NCI-H1436 treated with DMSO at 0.1 percent for 48 hours (cell line): ENCODE data around the gene YIPF3.
"Not testable (repeated sequence)": the region's sequence is repeated elsewhere in the genome, so short reads cannot be mapped to it uniquely, and the experiment has no call there.

ENCODE experiments used
- DNase-seq: peaks from one replicate; lab custom pipeline; 2025; lab: John Stamatoyannopoulos, UW

YIPF3 gene

DNA sequence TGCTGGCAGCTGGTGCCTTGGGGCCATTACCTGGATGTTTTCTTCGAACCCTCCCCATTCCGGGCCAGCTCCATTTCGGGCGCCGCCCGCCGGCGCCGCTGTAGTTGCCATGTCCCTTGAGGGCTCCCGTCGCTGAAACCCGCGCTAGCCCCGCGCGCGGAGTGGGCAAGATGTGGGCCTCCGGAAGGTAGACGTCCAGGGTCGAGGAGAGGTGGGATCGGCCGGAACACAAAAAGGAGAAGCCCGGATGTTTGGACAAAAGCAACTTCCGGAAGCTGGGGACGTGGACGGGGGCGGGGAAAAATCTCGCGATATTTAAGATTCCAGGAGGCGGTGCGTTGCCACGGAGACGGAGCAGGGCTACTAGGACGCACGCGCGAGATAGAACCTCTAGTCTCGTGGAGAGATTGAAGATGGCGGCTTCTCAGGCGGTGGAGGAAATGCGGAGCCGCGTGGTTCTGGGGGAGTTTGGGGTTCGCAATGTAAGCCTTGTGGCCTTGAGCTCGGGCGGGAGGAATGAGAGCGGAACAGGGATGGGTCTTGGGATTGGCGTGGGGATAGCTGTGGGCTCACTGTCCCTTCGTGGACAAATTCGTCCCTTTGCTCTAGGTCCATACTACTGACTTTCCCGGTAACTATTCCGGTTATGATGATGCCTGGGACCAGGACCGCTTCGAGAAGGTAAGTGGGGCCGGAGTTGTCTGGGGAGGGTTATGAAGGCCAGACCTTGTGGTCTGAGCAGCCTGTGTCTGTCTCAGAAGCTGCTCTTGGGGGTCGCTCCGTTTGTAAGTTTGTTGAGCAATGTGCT, at the start of gene YIPF3, which contains the start of gene POLR1C:
YIPF3 (minus strand) TSS at position 230 of the 808 bp plus-strand sequence; CDS start at position 111, 119 bp downstream.
POLR1C (plus strand) TSS at position 393 of the 808 bp plus-strand sequence; CDS start at position 414, 21 bp downstream.
- peak; percentile 85 for DNase-seq

DNA sequence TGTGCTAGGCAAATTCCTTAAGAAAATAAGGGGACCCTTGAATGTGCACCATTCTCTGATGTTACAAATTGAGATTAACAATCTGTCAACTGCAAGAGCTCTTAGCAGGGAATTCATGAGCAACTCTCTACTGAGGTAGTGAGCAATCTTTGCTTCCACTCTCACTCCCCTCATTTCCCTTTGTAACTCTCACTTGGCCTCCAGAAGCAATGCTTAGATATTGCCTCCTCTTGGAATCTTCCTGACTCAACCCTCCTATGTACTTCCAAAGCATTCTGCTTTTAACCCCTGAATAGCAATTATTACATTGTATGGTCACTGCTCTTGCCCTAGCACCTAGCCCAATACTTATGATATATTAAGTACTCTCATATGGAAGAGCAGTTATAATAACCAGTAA, 42.6 kb upstream of the YIPF3 start:
- DNase-seq: no peak

DNA sequence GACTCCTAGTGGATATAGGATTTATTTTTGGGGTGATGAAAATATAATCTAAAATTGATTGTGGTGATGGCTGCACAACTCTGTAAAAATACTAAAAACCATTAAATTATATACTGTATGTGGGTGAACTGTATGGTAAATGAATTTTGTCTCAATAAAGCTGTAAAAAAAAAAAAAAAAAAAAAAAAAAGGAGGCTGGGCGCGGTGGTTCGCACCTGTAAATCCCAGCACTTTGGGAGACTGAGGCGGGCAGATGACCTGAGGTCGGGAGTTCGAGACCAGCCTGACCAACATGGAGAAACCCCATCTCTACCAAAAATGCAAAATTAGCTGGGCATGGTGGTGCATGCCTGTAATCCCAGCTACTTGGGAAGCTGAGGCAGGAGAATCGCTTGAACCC, 40.9 kb upstream of the YIPF3 start:
- not testable (repeated sequence) for DNase-seq

DNA sequence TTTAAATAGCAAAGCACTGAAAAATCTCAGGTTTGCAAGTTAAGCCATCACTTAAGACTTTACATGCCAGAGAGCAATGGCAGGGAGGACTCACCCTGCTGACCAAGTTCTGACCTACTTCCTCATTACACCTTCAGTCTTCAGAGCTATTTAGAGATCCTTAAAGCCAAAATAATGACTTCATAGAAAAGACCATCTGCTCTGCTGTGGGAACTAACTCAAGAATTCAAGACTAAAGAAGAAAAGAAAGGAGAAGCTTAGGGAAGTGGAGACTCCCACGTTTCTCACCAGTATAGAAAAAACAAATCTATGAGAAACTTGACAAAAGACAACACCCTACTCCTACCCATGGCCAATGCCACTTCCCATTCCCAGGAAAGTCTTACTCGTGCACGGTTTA, 30.5 kb upstream of the YIPF3 start:
- no peak for DNase-seq

- DNase-seq: no peak
Observed at GRCh38 chr6:43544461-43544860, 27.7 kb upstream of the YIPF3 start.

- DNase-seq: no peak
Observed at GRCh38 chr6:43541774-43542471, 25.2 kb upstream of the YIPF3 start.

DNA sequence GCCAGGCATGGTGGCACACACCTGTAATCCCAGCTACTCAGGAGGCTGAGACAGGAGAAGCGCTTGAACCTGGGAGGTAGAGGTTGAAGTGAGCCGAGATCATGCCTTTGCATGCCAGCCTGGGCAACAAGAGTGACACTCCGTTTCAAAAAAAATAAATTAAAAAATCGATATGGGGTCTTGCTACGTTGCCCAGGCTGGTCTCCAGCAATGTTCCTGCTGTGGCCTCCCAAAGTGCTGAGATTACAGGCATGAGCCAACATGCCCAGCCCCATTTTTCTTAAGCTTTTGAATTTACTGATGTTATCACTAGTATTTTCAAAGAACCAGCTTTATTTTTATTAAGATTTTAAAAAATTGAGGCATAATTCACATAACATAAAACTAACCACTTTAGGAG, 23.8 kb upstream of the YIPF3 start:
- no peak for DNase-seq

GRCh38 chr6:43539409-43539808, 22.7 kb upstream of the YIPF3 start:
- not testable (repeated sequence) for DNase-seq

GRCh38 chr6:43538986-43539385, 22.3 kb upstream of the YIPF3 start:
- not testable (repeated sequence) for DNase-seq

DNA sequence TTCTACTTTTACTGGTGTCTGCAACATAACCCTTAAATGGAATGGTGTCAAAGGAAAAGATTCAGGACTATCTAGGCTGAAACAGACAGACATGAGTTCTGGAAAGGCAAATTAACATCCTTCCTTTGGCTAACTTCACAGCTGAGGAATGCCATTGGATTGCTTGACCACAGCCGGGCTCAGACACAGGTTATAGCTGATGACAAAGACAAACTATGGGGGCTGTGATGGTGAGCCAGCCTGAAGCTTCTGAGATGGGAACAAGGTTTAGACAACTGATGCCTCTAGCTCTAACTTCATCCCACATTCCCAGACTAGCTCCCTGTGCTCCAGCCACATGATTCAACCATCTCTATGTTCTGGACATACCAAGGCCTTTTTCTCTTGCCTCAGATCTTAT, 15.5 kb upstream of the YIPF3 start:
- DNase-seq: no peak

GRCh38 chr6:43524483-43524961, 7.8 kb upstream of the YIPF3 start:
- no peak for DNase-seq

- no peak for DNase-seq
Observed at GRCh38 chr6:43523284-43523683, 6.6 kb upstream of the YIPF3 start.

GRCh38 chr6:43522547-43523261, 6.0 kb upstream of the YIPF3 start:
- DNase-seq: no peak

DNA sequence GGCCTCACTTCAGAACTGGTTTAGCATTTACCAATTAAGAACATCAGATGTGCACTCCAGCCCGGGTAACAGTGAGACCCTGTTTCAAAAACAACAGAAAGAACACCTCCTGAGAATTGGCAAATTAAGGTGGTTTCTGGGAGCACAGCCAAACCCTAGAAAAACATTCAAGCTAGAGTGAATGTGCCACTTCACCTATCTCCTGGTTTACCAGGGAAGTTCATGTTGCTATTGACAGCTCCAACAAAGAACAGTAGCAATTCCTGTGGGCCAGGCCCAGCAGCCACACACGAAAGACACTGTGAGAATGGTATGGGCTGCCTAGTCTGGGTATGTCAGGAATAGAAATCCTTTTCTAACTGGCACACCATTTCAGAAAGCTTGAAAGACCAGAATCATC, 5.1 kb upstream of the YIPF3 start:
- DNase-seq: no peak

GRCh38 chr6:43520097-43520496, 3.4 kb upstream of the YIPF3 start:
- no peak for DNase-seq

- no peak for DNase-seq
Observed at GRCh38 chr6:43517505-43518357, 1.0 kb upstream of the YIPF3 start.

DNA sequence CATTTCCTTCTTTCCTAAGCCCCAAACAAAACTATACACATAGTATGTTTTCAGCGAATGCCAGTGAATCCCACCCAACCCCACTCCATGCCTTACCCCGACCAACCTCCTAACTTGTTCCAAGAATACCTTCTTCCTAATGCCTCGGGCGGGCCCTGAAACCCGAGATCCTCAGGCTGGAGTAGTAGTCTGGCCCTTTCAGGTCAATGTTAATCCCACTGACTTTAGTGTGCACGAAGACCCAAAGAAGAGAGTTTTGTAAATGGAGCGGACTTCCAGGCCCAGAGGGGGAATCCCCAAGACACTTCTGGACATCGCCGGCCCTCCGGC, 394 bp downstream of the YIPF3 start:
- DNase-seq: no peak

- no peak for DNase-seq
Observed at GRCh38 chr6:43515808-43516207, 918 bp downstream of the YIPF3 start.

- DNase-seq: no peak
Observed at GRCh38 chr6:43511824-43512415, 4.8 kb downstream of the YIPF3 start.

GRCh38 chr6:43510827-43511163, 5.9 kb downstream of the YIPF3 start:
- no peak for DNase-seq
